Pericardium fibroblast (primary cell): ENCODE data around the gene GLUD2. TPM values are rescaled to one million over a fixed set of nuclear protein-coding genes. Genes with fewer than 3 reads are reported as not detected.

Experiments used
- total RNA-seq: library from RNA; depleted of rRNA; stranded (reverse); fragments of >200 nt; gene quantifications from 2 replicates; pipeline ENCODE4 v1.2.3, GENCODE V29; 2015

Gene GLUD2
- total RNA-seq = 0.68 and 1.8 TPM in 2 replicates

GRCh38 chrX:121047441-121048419 is at the start of gene GLUD2:
Gene GLUD2 (plus strand): TSS chrX:121047610. CDS start chrX:121047685, 75 bp downstream.

Other genes with a start within 250 kb of the GLUD2 start
- gene CT47B1, start 171.7 kb upstream of the GLUD2 start, total RNA-seq = not detected in 2 replicates
- gene CT47A11, start 110.5 kb upstream of the GLUD2 start, total RNA-seq = not detected in 2 replicates
- not detected in 2 replicates for gene CT47A10, start 105.6 kb upstream of the GLUD2 start, total RNA-seq
- gene CT47A9, start 100.7 kb upstream of the GLUD2 start, total RNA-seq = not detected in 2 replicates
- gene CT47A8, start 95.9 kb upstream of the GLUD2 start, total RNA-seq = not detected in 2 replicates
- gene CT47A7, start 91.0 kb upstream of the GLUD2 start, total RNA-seq = not detected in 2 replicates
- not detected in 2 replicates for gene CT47A6, start 86.1 kb upstream of the GLUD2 start, total RNA-seq
- not detected in 2 replicates for gene CT47A5, start 81.3 kb upstream of the GLUD2 start, total RNA-seq
- not detected in 2 replicates for gene CT47A4, start 76.4 kb upstream of the GLUD2 start, total RNA-seq
- not detected in 2 replicates for gene CT47A3, start 71.5 kb upstream of the GLUD2 start, total RNA-seq
- gene CT47A2, start 66.7 kb upstream of the GLUD2 start, total RNA-seq = not detected in 2 replicates
- gene CT47A1, start 61.9 kb upstream of the GLUD2 start, total RNA-seq = not detected in 2 replicates